ENCODE data around the gene KIF18B. TPM values are rescaled to one million over a fixed set of nuclear protein-coding genes. Genes with fewer than 3 reads are reported as not detected.

The KIF18B gene
- total and polyA plus RNA-seq, 2 donors (not counting 3 experiments of a cell fraction or from before 2014, with no cell fraction given): 24.5 to 50.3 TPM

- no peak overlapping the region for H3K9ac ChIP-seq (replicated peaks; ENCODE audit: extremely low read depth, insufficient read depth, low read length)
- no peaks in the 10 kb centered on the region for H3K9me3 ChIP-seq (replicated peaks; ENCODE audit: control insufficient read depth, insufficient read depth, low read length)
- H3K79me2 ChIP-seq (ENCODE audit: control insufficient read depth, insufficient read depth, low read length): peaks cover 89% of the 10 kb centered on the region
- H3K9me1 ChIP-seq (replicated peaks; ENCODE audit: control insufficient read depth, extremely low read depth, insufficient read depth, low read length): no peaks in the 10 kb centered on the region
- DNase-seq (ENCODE audit: low read depth, low spot score): no peak
- no peak for FAIRE-seq
- ChIA-PET POLR2A (no interaction called here), CTCF (interaction anchor here (0.9 to 3.0 kb wide), 3 partner anchors 10 to 80 kb away, joined by 3 to 13 read pairs (median 5); no protein-coding TSS in a partner anchor)
- H3K4me3 ChIP-seq (replicated peaks in 1 of 3; ENCODE audit: insufficient read depth in 1 of 3, low read depth in 1 of 3, low read length in 3 of 3): no peak overlapping the region
- no peaks in the 10 kb centered on the region for H3K4me1 ChIP-seq (ENCODE audit: control insufficient read depth, extremely low read depth, insufficient read depth, low read length)
- intact Hi-C loops (cut with micrococcal nuclease) (no loop called here), dilution Hi-C loops (cut with MboI; ENCODE audit: extremely low pct_ligation_motif_present, low sequenced_read_pairs) (no loop called here)
- no peak overlapping the region for H3K4me2 ChIP-seq (ENCODE audit: insufficient read depth, low read length)
- no TSS peak for BruUV-seq (replicated peaks)
- no peak for TF ChIP-seq MAX (IDR thresholded peaks at IDR 0.05; ENCODE audit: insufficient read depth, insufficient read length)
- TF ChIP-seq MYC (IDR thresholded peaks at IDR 0.05; ENCODE audit: low read depth, low read length): no peak
- no peak for TF ChIP-seq POLR2A (IDR thresholded peaks at IDR 0.05; ENCODE audit: low read depth, low read length)
- TF ChIP-seq FOS (IDR thresholded peaks at IDR 0.05; ENCODE audit: borderline replicate concordance, insufficient read depth, low read length): no peak
- no peak for TF ChIP-seq POLR2AphosphoS5 (IDR thresholded peaks at IDR 0.05; ENCODE audit: insufficient read depth, low read depth, low read length)
- TF ChIP-seq JUN (IDR thresholded peaks at IDR 0.05; ENCODE audit: borderline replicate concordance, insufficient read depth, insufficient read length, low read depth): no peak
- no peak for TF ChIP-seq CTCF (IDR thresholded peaks at IDR 0.05; ENCODE audit: extremely low read depth in 1 of 2, insufficient read depth in 1 of 2, low read depth in 1 of 2, low read length in 2 of 2)
- TF ChIP-seq EZH2 (IDR thresholded peaks at IDR 0.05; ENCODE audit: borderline replicate concordance, low read depth, low read length, severe bottlenecking): no peak
- no peak for TF ChIP-seq GATA2 (IDR thresholded peaks at IDR 0.05; ENCODE audit: insufficient read depth, insufficient read length, low read depth, low read length)
- no peak overlapping the region for H3K27ac ChIP-seq (ENCODE audit: insufficient read depth, low read depth, low read length)
- no peaks in the 10 kb centered on the region for H4K20me1 ChIP-seq (replicated peaks; ENCODE audit: control insufficient read depth, extremely low read depth, insufficient read depth, low read length)
- H2AFZ ChIP-seq (ENCODE audit: low read depth, low read length): no peak overlapping the region
- no peaks in the 10 kb centered on the region for H3K27me3 ChIP-seq (ENCODE audit: control insufficient read depth in 2 of 2, insufficient read depth in 2 of 2, low read length in 2 of 2)
- no peaks in the 10 kb centered on the region for H3K36me3 ChIP-seq (ENCODE audit: control insufficient read depth in 2 of 2, extremely low read depth in 1 of 2, insufficient read depth in 2 of 2, low read length in 2 of 2)
Observed at GRCh38 chr17:44940768-44941167, 6.8 kb downstream of the KIF18B start.

Measured in endothelial cell of umbilical vein (primary cell).